Gastroesophageal sphincter (tissue), 3 donors: ENCODE data around the gene RPL29.

Experiments used
- CTCF ChIP-seq, 4 experiments: fragments of 200-600 bp in 2 of 4; fragments of 450-650 bp in 2 of 4; sonication (generic) in 1 of 4; IDR thresholded peaks; one replicate each; pipeline ENCODE4 v1.5.1; 2017 to 2019; ENCODE audit warnings: antibody characterized with exemption in 4 of 4, mild to moderate bottlenecking in 2 of 4, moderate library complexity in 2 of 4
- EP300 ChIP-seq: sonication (generic); formaldehyde crosslinking; IDR thresholded peaks from one replicate; pipeline ENCODE4 v1.6.1; 2017; ENCODE audit warnings: antibody characterized with exemption, mild to moderate bottlenecking
- POLR2A ChIP-seq, 2 donors: fragments of 450-650 bp; IDR thresholded peaks; one replicate each; pipeline ENCODE4 v1.6.1; 2017; ENCODE audit warnings: antibody characterized with exemption in 2 of 2, mild to moderate bottlenecking in 2 of 2, moderate library complexity in 1 of 2
- POLR2AphosphoS5 ChIP-seq: sonication (generic); formaldehyde crosslinking; IDR thresholded peaks from one replicate; pipeline ENCODE4 v1.6.1; 2017; ENCODE audit warnings: antibody characterized with exemption

- TF ChIP-seq POLR2A (IDR thresholded peaks at IDR 0.05) (no peak), CTCF (IDR thresholded peaks at IDR 0.05) (no peak), EP300 (no peak), POLR2AphosphoS5 (no peak)
Observed at GRCh38 chr3:52031896-52032295, 36.2 kb upstream of the RPL29 start.
